Measurements from ENCODE around the gene SEPTIN14. TPM values are rescaled to one million over a fixed set of nuclear protein-coding genes. Genes with fewer than 3 reads are reported as not detected.
"Not testable (repeated sequence)": the region's sequence is repeated elsewhere in the genome, so short reads cannot be mapped to it uniquely, and the experiment has no call there.

Gene SEPTIN14
- not detected in 2 replicates for total RNA-seq (ENCODE audit: low replicate concordance)

- H3K27me3 ChIP-seq; H3K79me2 ChIP-seq (ENCODE audit: low read depth); H3K4me1 ChIP-seq; H3K9me3 ChIP-seq (ENCODE audit: low read depth); H2AFZ ChIP-seq (replicated peaks); H3K36me3 ChIP-seq; H3K27ac ChIP-seq; H3K36me3 Mint-ChIP-seq; H3K4me2 ChIP-seq; DNase-seq (ENCODE audit: low spot score); H3K4me3 Mint-ChIP-seq; H3K9ac ChIP-seq; H3K27ac Mint-ChIP-seq; H3K4me3 ChIP-seq; H3K27me3 Mint-ChIP-seq (ENCODE audit: insufficient read depth, low read depth); H4K20me1 ChIP-seq (ENCODE audit: low read depth); H3K9me3 Mint-ChIP-seq; H3F3A ChIP-seq (ENCODE audit: low read depth); H3K4me1 Mint-ChIP-seq: not testable (repeated sequence)
Measured at GRCh38 chr7:55862652-55863051, at the start of gene SEPTIN14. SEPTIN14 (minus strand) TSS chr7:55862752; CDS start chr7:55861996, 756 bp downstream.

GRCh38 chr7:55903985-55904759, 41.6 kb upstream of the SEPTIN14 start:
- Mint-ChIP-seq H3K27me3 (ENCODE audit: insufficient read depth, low read depth) (peaks cover 6% of the 10 kb centered on the region), H3K4me1 (no peaks in the 10 kb centered on the region), H3K4me3 (no peak overlapping the region), H3K36me3 (peaks cover 38% of the 10 kb centered on the region), H3K9me3 (peaks cover 17% of the 10 kb centered on the region), H3K27ac (no peak overlapping the region)
- H3K79me2 ChIP-seq (ENCODE audit: low read depth), result no peaks in the 10 kb centered on the region
- no peak overlapping the region for H3K9ac ChIP-seq
- DNase-seq (ENCODE audit: low spot score), result no peak
- H3K9me3 ChIP-seq (ENCODE audit: low read depth), result no peaks in the 10 kb centered on the region
- no peaks in the 10 kb centered on the region for H3K36me3 ChIP-seq
- H2AFZ ChIP-seq (replicated peaks), result no peak overlapping the region
- no peaks in the 10 kb centered on the region for H3K4me1 ChIP-seq
- no peak overlapping the region for H3K27ac ChIP-seq
- no peaks in the 10 kb centered on the region for H3K27me3 ChIP-seq
- no peak for TF ChIP-seq CTCF (IDR thresholded peaks at IDR 0.05)
- no peak for TF ChIP-seq EZH2phosphoT487 (IDR thresholded peaks at IDR 0.05)
- TF ChIP-seq EZH2 (IDR thresholded peaks at IDR 0.05), result no peak
- no peak overlapping the region for H3K4me3 ChIP-seq
- no peak overlapping the region for H3K4me2 ChIP-seq
- H4K20me1 ChIP-seq (ENCODE audit: low read depth), result no peaks in the 10 kb centered on the region
- no peaks in the 10 kb centered on the region for H3F3A ChIP-seq (ENCODE audit: low read depth)

GRCh38 chr7:55901059-55901458, 38.5 kb upstream of the SEPTIN14 start:
- not testable (repeated sequence) for H3K4me3 ChIP-seq

GRCh38 chr7:55898287-55898686, 35.7 kb upstream of the SEPTIN14 start:
- Mint-ChIP-seq H3K9me3 (peaks cover 29% of the 10 kb centered on the region), H3K27me3 (ENCODE audit: insufficient read depth, low read depth) (peaks cover 6% of the 10 kb centered on the region), H3K27ac (no peak overlapping the region), H3K4me3 (no peak overlapping the region), H3K36me3 (peaks cover 43% of the 10 kb centered on the region), H3K4me1 (no peaks in the 10 kb centered on the region)
- DNase-seq (ENCODE audit: low spot score), result no peak
- no peak overlapping the region for H3K9ac ChIP-seq
- H3K27ac ChIP-seq, result no peak overlapping the region
- H3F3A ChIP-seq (ENCODE audit: low read depth), result no peaks in the 10 kb centered on the region
- no peaks in the 10 kb centered on the region for H3K36me3 ChIP-seq
- no peaks in the 10 kb centered on the region for H3K27me3 ChIP-seq
- no peaks in the 10 kb centered on the region for H4K20me1 ChIP-seq (ENCODE audit: low read depth)
- TF ChIP-seq EZH2phosphoT487 (IDR thresholded peaks at IDR 0.05) (no peak), EZH2 (IDR thresholded peaks at IDR 0.05) (no peak), CTCF (IDR thresholded peaks at IDR 0.05) (no peak)
- no peak overlapping the region for H3K4me2 ChIP-seq
- H3K79me2 ChIP-seq (ENCODE audit: low read depth), result no peaks in the 10 kb centered on the region
- H3K4me3 ChIP-seq, result no peak overlapping the region
- no peak overlapping the region for H2AFZ ChIP-seq (replicated peaks)
- H3K9me3 ChIP-seq (ENCODE audit: low read depth), result no peaks in the 10 kb centered on the region
- no peaks in the 10 kb centered on the region for H3K4me1 ChIP-seq

More at GRCh38 chr7:55901059-55901458, 38.5 kb upstream of the SEPTIN14 start:
- H3K79me2 ChIP-seq (ENCODE audit: low read depth); H3F3A ChIP-seq (ENCODE audit: low read depth); H3K4me1 ChIP-seq; H4K20me1 ChIP-seq (ENCODE audit: low read depth); H3K27ac Mint-ChIP-seq; H3K27me3 ChIP-seq; H3K9me3 ChIP-seq (ENCODE audit: low read depth); H3K27ac ChIP-seq; H3K4me3 Mint-ChIP-seq; H3K36me3 ChIP-seq; H3K4me2 ChIP-seq; H2AFZ ChIP-seq (replicated peaks); H3K27me3 Mint-ChIP-seq (ENCODE audit: insufficient read depth, low read depth); DNase-seq (ENCODE audit: low spot score); H3K4me1 Mint-ChIP-seq; H3K9ac ChIP-seq: not testable (repeated sequence)
- Mint-ChIP-seq H3K9me3 (peaks cover 29% of the 10 kb centered on the region), H3K36me3 (peaks cover 36% of the 10 kb centered on the region)
